GM19035 (cell line): ENCODE results near the gene KLF12.

Experiments
- ATAC-seq: cut with Tn5 transposase; IDR thresholded peaks from one replicate; pipeline ENCODE4 v1.9.1; 2021; ENCODE audit not compliant: unreplicated experiment

The KLF12 gene

DNA sequence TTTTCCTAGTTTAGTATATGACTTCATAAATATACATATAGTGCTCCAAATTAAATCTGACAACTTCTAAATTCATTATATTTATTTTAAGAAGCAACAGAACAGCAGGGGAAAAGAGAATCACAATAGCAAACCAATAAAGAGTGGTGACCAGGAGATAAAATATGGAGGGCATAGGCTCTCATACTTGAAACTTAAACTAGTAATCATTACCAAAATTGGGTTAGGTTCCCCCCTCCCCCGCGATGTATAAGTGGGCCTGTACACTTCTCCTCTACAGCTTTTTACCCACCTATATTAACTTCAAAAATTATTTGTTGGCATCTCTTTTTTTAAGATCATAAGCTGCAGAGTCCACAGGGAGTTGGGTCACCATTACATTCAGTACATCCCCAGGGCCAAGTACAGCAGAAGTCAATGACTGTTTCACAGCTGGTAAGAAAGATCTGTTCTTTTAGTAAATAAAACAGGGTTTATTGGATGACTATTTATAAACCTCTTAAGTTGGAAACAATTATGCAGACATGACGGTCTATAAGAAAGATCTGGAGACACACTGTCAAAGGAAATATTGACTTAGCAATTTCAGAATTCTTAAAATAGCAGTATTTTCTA lies 29.4 kb downstream of the KLF12 start:
- ATAC-seq = no peak

DNA sequence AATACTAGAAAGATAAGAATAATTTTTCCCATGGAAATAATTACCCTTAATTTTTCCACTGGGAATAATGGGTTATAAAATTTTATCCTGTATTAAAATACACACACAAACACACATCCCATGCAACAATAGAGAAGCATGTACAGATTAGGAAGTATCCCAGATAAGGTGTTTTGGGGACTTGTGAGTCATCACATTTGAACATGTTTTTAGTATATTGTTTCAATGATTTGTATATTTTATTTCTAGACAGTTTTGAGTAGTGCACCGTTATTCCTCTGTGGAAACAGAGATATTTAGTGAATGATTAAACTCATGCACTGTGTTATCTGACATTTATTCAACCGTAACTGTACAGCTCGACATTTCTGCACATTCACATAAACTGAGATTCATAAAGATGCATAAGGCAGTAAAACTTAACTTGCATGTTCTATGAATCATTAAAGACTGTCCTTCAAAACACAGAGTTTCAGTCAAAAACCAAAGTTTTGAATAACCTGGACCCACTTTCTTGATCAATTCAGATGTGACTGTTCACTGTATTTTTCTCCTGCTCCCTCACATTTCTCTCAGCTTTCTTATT lies 30.1 kb downstream of the KLF12 start:
- no peak for ATAC-seq

DNA sequence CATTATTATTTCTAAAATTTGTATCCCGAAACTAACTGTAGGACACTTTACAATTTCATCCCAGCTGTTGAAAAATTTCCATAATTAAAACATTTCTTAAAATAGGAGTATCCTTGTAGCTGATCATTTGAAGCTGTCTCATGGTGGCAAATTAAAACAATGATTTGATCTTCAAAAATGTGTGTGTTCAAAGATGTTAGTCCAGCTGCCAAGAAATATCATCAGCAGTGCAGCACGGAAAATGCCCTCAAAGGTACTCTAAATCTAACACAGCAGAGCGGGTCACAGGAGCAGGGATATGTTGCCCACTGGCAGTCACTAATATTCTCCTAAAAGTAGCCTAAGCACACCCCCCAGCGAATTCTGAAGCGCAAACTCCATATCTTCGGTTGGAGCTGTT lies 31.0 kb downstream of the KLF12 start:
- ATAC-seq = no peak

DNA sequence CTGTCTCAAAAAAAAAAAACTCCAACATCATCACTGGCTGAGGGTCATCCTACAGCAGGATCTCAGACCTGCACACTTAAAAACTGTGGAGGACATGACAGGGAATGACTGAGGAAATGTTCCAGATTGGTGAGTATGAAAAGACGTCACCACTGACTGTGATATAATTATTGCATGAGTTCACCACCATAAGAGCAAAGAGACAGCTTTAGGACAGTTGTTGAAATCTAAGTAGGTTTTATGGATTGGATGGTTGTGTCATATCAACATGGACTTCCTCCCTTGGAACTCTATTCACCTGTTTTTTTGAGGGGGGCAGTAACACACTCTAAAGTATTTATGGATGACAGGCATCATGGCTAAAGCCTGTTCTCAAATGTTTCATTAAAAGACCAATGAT lies 31.5 kb downstream of the KLF12 start:
- ATAC-seq = no peak

DNA sequence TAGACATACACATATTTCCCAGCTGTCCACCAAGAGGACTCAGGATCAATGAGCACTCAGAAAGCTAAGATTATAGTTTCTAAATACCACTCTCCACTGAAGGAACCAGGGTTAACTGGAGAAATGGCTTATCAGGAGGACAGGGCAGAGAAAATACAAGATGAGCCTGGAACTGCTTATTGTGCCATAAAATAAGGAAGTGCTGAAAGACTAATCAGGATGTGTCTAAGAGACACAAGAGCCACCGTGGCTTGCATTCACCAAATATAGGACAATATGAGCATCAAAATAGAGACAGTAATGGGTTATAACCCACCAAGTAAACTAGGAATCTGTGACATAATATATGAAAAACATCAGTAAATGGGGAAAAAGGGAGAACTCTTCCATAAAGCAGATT lies 32.8 kb downstream of the KLF12 start:
- no peak for ATAC-seq

DNA sequence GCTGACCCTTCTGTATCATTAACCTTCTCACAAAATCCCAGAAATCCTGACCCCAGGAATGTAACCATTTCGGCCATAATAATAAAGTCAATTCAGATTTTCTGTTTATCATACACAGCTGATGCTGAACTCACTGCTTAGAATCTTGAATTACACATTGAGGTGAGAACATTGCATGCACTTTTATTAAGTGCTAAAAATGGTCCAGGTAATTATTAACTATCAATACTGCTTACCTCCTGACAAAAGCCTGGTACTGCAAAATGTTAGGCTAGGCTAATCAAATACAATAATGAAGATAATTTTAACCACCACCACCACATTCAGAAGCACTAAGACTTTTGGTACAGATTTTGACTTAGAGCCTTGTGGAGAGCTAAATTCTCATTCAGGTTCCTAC lies 36.1 kb downstream of the KLF12 start:
- no peak for ATAC-seq

DNA sequence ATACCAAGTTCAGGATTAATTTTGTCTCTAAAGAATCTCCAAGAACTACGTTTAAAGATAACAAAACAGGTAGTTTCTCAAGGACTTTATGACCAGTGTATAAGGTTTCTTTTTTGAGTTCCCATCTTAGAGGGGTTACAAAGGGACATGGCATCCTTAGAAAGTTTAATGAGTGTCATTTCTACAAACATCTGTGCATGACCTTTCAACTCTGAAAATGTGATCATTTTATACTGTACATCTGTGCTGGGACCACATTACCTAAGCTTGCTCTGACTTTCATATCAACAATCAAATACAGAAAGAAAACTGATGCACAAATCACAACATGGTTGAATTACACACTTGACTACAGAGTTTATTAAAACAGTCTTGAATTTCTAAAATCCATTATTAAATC lies 37.1 kb downstream of the KLF12 start:
- ATAC-seq = no peak

DNA sequence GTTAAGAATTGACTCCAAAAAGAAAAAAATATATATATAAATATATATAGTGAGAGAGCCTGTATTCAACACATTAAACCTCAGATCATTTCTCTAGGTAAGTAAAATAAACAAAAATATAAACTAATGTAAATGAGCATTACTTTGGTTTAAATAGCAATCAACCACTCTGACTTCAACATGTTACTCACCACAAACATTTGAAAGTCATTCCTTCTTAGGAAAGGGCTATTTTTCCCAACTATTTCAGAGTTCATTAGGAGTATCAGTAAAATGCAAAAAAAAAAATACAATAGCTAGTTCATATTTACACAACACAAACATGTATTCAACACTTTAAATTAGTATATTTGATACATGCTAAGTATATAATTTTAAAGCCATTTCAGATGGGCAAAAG lies 40.5 kb downstream of the KLF12 start:
- ATAC-seq = no peak

DNA sequence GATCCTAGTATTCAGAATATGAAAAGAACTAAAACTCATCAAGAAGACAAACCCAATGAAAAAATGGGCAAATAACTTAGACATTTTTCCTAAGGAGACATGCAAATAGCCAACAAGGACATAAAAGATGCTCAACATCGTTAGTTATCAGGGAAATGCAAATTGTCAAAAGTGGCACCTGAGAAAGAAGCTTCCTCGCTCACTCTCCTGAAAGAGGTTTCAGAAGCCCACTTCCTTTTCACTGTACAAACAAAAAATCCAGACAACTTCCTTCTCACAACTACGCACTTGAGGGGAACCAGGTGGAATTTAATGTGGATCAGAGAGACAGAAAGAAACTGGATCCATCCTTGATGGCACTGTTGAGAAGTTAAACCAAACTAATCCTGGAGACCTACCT lies 41.5 kb downstream of the KLF12 start:
- ATAC-seq = no peak

DNA sequence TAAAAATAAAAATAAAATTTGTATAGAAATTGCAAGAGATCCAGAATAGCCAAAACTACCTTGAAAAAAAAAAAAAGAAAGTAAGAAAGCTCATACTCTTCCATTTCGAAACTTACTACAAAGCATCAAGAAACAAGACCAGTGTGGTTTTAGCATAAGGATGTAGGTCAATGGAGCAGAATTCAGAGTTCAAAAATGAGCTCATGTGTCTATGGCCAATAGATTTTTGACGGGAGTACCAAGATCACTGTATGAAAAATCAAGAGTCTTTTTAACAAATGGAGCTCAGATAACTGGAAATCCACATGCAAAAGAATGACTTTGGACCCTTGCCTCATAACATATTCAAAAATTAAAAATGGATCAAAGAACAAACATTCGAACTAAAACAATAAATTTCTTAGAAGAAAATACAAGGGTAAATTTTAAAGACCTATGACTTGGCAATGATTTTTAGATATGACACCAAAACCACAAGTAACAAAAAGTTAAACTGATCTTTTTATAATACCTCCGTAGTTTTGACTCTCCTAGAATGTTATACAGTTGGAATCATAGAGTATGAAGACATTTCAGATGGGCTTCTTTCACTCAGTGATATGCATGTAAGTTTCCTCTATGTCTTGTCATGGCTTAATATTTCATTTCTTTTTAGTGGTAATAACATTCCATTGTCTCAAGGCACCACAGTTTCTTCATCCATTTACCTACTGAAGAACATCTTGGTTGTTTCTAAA lies 43.2 kb downstream of the KLF12 start:
- no peak for ATAC-seq

DNA sequence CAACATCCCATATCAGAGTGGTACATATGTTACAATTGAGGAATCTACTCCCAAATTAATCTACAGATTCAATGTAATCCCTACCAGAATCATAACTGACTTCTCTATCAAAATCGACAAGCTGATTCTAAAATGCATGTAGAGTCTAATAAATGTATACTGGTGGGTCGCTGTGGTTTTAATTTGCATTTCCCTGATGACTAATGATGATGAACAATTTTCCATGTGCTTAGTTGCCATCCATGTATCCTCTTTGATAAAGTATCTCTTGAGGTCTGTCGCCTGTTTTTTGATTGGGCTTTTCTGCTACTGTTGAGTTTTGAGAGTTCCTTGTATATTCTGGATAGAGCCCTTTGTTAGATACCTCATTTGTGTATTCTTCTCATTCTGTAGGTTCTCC lies 43.8 kb downstream of the KLF12 start:
- no peak for ATAC-seq

DNA sequence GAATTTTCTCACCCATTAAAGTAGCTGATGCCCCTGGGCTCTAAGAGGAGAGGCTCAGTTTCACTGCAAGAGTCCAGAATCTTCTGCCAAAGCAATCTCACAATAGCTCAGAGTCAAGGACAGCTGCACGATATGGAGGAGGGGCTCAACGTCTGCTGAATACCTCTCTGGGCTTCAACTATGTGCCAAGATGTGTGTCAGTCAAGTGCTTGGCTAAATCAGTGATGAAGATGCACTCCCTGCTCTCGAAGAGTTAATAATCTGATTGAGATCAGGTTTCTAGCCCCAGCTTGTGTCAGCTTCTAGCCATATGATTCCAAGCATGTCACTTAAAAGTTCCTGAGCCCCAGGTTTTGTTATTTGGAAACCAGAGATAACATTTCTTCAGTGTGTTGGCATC lies 46.8 kb downstream of the KLF12 start:
- no peak for ATAC-seq
